Stimulated activated CD8-positive, alpha-beta memory T cell treated with anti-CD3 and anti-CD28 coated beads, Interleukin-7, amount 100 ng/mL, for 4 hours (primary cell): ENCODE measurements around the gene SLC38A3.

Source experiments
- DNase-seq, 2 donors: peaks; one replicate each; pipeline ENCODE4 v3.0.0-alpha.2; 2020; ENCODE audit warnings: low read depth in 2 of 2

Gene SLC38A3

DNA sequence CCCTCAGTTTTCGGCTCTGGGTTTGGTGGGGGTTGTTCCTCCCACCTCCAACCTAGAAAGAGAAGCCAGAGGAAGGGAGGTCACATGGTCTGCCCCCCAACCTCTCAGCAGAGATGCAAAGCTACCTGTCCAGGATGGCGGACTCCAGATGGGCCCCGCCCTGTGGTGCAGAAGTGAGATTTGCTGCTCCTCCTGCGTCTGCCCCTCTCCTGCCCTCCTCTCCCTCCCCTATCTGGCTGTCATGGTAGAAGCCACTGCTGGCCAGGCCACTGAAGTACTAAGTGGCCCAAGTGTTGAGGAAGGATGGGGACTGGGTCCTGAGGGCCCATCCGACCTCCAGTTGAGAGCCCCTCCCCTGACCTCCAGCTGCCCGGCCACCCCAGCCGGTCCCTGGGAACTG lies 61.8 kb downstream of the SLC38A3 start:
- no peak for DNase-seq

- DNase-seq, result no peak
Measured at GRCh38 chr3:50267280-50267913, 62.3 kb downstream of the SLC38A3 start.

GRCh38 chr3:50268276-50268675 lies 63.2 kb downstream of the SLC38A3 start:
- no peak for DNase-seq

DNA sequence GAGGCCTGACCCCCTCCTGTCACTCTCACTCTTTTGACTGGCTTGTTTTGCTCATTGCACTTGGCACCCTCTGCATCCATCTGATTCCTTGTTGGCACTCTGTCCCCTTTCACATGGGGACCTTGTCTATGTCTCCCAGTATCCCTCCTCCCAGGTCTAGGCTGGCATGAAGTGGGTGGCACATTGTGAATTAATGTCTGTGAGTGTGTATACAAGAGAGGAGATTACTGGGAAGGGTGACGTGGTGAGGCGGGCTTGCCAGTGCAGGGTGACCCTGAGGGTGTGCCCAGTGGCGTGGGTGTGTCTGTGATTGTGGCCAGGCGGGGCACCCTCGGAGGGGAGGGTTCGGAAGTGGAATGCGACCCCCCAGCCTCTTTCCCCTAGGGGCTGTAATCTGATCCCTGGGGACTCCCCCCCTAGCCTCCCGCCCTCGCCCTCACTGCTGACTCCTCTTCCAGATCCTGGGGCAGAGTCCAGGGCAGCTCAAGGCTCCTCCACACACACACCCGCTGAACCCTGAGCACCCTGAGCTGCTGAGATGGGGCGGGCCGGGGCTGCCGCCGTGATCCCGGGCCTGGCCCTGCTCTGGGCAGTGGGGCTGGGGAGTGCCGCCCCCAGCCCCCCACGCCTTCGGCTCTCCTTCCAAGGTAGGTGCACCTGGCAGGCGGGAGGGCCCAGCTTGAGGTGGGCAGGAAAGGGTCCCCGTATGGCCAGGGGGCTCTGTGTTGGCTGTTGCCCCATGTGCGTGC lies 63.8 kb downstream of the SLC38A3 start, which contains the start of gene SEMA3B:
Gene SEMA3B, plus strand, starts transcription at position 445 of the 749 bp plus-strand sequence. Its CDS starts 94 bp downstream, at position 539.
- no peak for DNase-seq

DNA sequence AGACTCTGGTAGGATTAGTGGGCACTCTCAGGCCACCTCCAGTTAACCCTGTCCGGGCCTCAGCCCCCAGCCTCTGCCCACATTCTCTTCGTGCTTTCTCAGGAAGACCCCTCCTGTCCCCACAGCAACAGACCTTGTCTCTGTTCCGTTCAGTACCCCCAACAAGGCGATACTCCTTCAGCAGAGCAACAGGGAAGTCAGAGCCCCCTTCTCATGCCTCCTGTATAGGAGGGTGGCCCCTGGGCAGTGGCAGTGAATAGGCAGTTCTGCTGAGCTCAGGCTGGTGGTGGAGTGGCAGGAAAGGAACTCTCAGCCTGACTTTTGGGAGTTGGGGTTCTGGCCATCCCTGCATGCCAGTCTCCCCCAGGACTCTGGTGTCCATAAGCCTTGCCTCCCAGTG lies 64.4 kb downstream of the SLC38A3 start:
- no peak for DNase-seq

DNA sequence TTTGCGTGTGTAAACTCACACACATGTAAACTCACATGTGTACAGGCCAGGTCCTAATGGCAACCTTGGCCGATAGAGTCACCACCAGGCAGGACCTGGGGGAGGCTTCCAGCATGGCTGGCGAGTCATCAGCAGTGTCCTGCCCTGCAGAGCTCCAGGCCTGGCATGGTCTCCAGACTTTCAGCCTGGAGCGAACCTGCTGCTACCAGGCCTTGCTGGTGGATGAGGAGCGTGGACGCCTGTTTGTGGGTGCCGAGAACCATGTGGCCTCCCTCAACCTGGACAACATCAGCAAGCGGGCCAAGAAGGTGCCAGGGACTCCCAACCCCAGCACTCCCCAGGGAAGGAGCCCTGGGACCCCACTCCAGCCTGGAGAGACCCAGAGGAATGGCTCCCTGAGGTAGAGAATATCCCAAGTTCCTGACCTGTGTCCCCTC lies 64.9 kb downstream of the SLC38A3 start:
- no peak for DNase-seq

DNA sequence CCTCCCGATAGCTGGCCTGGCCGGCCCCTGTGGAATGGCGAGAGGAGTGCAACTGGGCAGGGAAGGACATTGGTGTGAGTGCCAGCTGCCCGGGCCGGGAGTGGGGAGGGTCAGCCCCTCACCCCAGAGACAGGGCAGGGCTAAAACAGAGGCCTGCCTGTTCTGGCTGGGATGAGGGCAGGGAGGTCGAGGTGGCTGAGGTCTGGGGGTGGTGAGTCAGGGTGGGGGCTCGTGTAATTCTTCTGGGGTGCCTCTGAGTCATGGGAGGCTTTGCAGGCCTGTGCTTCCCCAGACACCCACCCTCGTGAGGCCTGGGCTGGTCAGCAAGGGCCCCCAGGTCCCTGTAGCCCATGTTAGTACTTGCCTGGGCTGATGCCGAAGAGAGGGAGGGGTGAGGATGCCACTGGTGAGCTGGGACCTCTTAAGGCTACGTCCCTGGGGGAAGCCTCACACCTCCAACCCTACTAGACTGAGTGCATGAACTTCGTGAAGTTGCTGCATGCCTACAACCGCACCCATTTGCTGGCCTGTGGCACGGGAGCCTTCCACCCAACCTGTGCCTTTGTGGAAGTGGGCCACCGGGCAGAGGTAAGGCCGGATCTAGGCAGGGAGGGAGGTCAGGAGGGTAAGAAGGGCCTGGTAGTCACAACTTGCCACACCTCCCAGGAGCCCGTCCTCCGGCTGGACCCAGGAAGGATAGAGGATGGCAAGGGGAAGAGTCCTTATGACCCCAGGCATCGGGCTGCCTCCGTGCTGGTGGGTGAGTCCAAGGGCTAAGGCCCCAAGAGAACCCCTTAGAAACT lies 65.6 kb downstream of the SLC38A3 start:
- no peak for DNase-seq
